Epithelial cell of prostate (primary cell): Measurements from ENCODE around the gene DKK3.

Source experiments
- DNase-seq: peaks from one replicate; pipeline ENCODE4 v3.0.0-alpha.2; 2011; ENCODE audit warnings: low read depth, low spot score
- H3K27ac ChIP-seq: fragments of 450-650 bp; 2 replicates; pipeline ENCODE4 v1.5.1; 2017; ENCODE audit warnings: mild to moderate bottlenecking

Gene DKK3

DNA sequence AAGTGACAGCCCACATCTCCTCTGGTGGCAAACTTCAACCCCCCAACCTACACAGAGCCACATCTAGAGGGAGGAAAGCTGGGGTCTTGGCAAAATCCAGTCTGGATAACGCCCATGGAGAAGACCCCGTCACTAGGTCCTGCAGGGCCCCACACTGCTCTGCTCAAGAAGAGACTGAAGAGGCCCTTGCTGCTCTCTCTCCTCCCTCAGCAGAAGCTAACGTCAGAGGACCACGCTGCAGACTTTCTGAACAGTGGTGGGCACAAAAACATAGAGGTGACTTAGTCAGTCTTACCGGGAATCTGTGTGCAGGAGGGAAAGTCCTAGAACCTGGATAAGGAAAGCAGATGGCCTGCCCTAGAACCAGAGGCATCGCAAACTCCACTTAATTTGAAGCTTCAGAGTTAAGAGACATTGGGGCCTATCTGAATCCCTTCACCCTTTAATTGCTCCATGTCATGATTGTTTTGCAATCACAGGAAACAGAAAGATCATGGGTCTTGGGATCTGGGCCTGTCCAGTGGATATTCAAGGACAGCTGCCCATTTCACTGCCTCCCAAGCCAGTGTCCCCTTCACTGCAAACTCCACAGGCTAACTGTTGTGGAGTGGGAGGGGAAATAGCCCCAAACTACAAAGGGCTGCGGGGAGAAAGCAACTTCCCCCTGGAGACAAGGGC lies 1.7 kb downstream of the DKK3 start:
- no peak overlapping the region for H3K27ac ChIP-seq
- DNase-seq = no peak

DNA sequence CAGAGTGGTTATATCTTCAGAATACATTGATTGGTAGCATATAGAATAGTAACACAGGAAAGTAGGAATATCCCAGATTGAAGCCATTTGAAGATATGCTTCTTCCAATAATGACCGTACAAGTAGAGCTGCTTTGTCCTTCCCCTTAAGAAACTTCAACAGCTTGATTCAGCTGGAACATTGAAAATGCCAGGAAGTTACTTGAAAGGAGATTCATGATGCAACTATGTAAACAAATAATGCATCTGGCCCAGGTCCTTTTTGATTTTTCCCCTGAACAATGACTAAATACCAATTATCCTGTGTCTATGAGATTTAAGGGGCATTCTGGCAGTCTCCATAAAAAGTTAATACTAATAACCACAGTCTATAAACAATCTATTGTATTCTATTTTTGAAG lies 3.0 kb downstream of the DKK3 start:
- no peak for DNase-seq

DNA sequence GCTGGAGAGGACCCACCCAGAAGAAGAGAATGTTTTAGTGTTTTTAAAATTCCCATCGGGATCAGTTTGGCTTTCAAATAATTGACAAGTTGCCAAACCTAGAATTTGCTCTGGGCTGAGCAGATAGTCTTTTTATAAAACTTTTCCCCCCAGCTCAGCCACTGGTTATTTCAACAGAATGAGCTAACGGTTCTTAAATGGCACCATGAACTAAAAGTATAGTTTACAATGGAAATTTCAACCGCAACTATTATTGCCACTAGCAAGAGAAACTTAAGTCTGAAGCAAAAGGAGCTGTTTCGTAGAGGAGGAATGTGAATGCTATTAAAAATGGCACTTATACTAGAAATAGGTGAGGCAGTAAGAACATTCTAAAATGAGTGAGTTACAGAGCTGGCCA lies 3.4 kb downstream of the DKK3 start:
- no peak for DNase-seq
- no peak overlapping the region for H3K27ac ChIP-seq

More for the DNA sequence above, 3.0 kb downstream of the DKK3 start:
- H3K27ac ChIP-seq = no peak overlapping the region

DNA sequence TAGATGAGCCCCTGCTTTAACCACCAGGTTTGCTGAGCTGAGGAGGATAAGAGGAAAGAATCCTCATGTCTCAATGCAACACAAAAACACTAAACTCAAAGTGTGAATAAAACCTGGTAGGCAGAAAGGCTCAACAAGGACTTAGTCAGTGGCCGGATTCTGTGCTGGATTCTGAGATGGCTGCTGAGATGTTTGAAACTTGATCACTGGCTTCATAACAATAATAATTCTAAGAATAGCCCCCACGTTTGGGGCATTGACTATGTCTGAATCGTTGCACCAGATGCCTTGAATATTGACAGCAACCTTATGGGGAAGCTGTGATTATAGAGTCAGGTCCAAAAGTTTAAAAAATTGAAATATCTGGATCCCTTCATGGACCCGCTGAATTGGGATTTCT lies 4.6 kb downstream of the DKK3 start:
- no peak overlapping the region for H3K27ac ChIP-seq
- DNase-seq = no peak

DNA sequence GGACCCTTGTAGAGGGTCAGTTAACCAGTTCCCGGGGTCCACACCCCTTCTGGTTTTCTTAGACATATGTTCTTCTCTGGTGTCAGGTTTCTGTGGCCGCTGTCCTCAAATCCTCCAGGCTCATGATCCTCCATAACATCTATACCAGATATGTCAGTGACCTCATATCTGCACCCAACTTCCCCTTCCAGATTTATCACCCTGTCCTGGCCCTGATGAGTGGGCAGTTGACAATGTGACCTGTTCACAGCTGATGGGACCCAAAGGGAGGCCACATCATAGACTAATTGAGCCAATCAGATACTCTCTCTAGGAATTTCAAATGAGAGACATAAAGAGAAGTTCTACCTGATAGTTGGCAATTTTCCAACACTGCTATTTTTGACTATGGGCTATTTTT lies 5.1 kb downstream of the DKK3 start:
- no peak overlapping the region for H3K27ac ChIP-seq
- DNase-seq = no peak

DNA sequence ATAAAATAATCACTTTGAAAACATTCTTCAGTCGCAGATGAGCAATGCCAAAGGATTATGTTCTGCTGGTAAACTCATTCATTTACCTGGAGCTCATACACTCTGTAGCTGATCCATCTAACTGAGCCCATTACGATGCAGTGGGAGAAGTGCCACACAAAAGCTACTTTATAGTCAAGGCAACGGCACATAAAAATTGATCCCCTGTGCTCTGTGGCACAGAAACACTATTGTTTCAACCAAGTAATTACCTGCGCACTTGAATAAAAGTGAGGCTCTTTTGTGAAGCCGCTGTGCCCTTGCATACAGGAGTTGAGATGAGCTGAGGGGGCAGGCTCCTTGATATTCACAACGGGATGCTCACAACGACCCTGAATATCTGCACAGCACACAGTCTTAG lies 7.2 kb downstream of the DKK3 start:
- no peak for DNase-seq
- no peak overlapping the region for H3K27ac ChIP-seq

DNA sequence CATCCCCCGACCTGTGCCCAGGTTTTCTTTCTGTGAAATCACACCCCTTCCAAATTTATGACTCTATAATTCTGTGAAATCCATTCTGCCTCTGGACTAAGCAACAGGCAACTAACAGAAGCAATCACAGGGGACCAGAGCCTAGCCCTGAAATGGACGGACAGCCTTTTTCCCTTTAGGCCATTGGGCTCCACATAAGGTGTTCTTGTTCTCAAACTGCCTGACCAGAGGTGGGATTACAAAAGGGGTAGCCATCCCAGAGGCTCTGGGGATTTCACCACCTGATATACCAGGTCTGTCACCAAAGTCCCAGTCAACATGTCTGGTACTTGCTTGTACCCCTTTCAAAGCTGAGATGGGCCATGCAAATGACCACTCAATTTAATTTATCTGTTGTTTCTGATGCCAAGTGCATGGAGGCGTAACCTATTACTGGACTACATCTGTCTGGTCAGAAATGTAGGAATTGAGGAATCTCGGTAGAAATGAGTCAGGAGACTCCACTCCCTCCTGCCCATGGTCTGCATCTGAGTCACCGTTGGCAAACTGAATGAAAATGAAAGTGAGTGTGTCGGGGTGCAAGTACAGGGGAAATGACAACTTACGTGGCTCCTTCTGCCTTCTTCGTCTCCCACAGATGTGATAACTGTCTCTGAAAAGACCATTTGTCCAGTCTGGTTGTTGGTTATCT lies 10.2 kb downstream of the DKK3 start:
- peak; percentile 51 for DNase-seq
- H3K27ac ChIP-seq = no peak overlapping the region

DNA sequence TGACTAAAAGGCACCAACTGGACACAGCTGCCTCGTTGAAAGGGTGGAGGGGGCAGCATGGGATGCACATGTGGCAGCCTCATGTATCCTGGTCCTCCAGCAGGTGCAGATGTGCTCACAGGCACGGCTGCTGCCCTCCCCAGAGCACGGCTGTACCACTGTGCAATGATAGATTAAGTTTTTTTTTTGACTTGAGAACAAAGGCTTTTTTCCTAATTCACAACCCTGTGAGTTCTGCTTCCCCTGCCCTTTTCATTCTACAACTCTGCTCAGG lies 11.4 kb downstream of the DKK3 start:
- DNase-seq = no peak
- no peak overlapping the region for H3K27ac ChIP-seq

DNA sequence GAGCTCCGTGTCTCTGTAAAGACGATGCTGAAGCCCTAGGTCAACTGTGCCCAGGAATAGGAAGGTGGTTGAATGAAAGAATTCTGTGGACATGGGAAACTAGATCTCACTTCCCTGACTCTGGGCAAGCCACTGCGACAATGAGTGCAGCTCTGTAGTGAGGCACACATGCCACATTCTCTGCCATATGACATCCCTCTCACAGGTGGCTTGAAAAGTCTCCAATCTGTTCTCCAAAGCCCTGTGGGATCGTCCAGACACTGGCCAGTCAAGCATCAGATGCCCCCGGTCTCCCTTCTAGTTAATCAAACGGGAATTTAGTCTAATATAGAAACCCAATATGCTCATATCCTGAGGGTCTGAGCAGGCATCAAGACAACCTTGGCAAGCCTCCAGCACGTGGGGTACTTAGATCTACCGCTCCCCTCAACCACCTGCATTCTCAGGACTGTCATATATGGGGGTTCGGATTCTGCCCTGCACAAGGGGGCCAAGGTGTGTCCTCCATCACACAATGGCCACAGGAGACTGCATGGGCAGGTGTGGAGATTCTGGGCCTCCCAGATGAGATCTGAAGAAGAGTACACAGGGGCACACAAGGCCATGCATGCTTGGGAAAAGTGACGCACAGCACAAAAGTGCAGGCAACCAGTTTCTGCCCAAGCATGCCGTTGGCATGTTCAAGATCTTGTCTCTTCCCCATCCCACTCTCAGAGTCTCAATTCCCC lies 11.9 kb downstream of the DKK3 start:
- DNase-seq = peak; percentile 41
- no peak overlapping the region for H3K27ac ChIP-seq

DNA sequence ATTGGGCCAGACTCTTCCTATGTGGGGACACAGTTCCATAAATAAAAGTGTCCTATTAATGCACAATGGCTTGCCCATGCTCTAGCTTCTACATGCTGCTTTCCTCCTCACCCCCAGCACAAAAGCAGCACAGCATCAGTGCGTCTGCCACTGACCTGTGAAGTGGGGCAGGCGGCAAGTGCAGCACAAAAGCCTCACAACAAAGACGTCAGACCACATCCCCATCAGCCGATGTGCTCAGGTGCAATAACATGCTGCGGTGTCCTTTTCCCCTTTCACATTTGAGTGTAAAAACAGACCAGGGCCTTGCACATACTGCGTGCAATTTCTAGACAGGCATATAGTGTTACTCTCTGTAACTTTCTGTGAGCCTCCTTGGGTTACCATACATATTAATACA lies 12.8 kb downstream of the DKK3 start:
- no peak overlapping the region for H3K27ac ChIP-seq
- DNase-seq = no peak

DNA sequence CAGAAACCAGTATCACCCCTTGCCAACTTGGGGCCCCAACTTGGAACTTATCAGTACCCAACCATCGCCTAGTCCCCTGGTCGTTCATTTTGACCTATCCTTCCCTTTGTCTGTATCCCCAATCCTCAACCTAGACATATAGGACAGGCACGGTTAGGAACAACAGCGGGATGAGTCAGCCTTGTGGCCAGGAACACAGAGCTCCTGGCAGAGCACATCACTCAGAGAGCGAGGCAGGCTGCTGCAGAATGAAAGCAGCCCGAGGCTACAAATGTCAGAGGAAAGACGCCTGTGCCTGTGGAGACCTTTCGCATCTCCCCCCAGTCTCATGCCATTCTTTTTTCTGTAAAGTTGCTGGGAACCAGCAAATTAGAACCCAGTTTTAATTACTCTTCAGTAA lies 14.6 kb downstream of the DKK3 start:
- no peak overlapping the region for H3K27ac ChIP-seq
- peak; percentile 63 for DNase-seq

DNA sequence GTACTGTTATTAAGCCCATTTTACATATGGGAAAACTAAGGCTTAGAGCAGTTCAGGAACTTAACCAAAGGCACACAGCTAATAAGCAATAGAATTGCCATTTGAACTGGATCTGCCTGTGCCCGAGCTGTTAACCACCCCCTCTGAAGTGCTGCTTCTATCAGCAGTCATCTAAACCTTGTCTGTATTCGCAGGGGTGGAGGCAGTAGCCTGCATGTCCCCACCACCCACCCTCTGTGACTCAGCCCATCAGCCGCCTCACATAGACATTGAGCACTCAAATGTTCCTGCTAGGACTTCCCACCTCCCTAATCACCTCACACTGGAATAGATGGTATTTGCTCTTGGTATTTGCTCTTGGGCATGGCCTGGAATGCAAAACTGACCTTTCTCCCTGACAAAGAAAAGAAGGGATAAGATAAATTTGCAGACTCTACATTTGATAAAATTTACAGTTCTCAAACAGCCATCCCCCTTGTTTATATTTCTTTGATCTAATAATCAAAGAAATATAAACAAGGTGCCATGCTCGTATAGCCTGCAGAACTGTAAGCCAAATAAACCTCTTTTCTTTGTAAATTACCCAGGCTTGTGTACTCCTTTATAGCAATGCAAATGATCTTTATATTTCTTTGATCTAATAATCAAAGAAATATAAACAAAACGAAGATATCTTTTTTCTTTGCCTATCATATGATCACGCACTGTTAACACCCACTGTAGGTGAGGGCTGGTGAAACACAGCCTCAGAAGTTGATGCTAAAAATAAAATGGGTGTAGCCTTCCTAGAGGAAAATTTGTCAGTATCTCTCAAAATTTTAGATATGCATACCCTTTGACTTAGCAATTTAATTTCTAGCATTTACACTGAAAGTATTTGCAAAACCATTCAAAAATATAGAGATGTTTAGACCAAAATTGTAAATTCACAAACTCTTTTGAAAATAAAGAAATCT lies 15.9 kb downstream of the DKK3 start:
- H3K27ac ChIP-seq = no peak overlapping the region
- DNase-seq = no peak

DNA sequence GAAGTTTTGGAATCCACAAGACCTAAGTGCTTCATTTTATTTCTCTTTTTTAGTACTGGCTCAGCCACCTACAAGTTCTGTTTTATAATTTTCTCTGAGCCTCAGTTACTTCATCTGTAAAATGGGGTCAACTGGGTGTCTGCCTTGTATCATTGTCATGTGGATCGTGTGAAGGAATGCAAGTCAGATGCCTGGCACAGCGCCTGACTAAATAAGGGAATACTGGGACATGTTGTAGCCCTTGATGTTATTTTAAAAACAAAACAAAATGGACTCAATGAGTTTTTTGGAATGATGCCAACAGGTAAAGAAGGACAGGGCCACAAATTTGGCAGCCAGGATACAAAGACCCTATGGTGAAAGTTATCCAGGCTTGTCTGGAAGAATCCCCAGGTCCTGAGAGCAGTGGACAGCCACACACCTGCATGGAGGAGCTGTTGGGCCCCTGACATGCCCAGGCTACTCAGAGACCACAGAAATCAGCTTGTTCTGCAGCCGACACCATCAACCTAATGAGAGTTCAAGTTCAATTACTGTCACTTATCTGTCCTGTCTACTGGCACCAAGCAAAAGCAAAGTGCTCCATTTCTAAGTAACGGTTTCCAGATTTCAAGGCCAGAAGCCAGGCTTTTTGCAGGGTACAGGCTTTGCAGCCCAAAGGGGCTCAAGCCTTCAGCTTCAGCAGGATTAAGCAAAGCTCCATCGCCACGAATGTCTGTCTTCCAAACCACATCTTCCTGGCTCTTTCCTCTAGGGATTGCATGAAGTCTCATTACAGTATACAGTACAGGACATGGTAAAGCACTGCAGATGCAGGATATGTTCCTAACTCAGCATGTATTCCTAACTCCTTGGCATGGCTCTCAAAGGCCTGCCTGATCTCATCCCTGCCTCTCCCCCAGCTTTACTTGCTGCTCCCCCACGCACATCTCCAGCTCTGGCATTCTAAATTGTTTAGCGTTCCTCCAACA lies 18.4 kb downstream of the DKK3 start:
- no peak for DNase-seq
- H3K27ac ChIP-seq = no peak overlapping the region

DNA sequence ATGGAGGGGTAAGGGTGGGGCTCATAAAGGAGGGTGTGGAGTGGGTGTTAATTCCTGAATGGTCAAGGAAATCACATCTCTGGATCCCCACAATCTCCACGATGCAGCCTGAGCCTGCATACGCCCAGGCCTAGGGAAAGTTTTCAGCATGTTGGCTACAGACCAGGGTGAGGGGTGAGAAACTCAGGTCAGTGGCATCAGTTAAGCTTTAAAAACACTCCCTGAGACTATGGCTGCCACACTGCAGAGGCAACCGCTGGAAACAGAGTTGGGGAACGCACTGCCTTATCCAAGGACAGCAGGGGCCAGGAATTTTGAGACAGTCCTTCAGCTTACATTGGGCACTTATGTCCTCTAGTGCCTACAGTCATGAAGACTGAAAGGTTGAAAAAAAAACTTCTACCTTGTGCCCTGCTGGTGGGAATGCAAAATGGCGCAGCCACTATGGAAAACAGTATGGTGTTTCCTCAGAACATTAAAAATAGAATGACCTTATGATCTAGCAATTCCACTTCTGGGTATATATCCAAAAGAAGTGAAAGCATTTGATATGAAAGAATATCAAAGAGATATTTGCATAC lies 19.7 kb downstream of the DKK3 start:
- no peak overlapping the region for H3K27ac ChIP-seq
- DNase-seq = no peak

DNA sequence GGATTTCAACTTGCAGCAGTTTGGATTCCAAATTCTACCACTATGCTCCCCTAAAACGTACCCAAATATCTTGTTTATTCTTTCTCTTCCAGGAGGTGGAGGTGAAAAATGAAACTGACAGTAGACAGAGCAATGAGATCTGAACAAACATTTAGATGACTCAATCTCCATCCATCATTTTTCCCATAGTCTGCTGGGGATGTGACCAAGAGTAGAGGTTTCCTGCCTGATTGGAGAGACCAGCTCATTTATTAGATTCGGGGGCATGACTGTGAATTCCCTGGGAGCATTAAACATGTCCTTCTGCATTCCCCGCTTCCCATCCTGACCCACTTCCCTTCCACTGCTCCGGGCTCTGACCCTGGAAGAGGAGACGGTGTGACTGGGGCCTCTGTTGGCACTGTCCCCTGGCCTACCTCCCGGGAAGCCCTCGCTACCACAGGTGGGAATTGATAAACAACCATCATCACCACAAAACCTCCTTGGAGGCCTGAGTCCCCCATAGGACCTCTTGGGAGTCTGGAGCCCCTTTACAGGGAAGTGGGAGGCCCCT lies 20.3 kb downstream of the DKK3 start:
- peak overlapping the region; percentile 13 for H3K27ac ChIP-seq
- DNase-seq = no peak

DNA sequence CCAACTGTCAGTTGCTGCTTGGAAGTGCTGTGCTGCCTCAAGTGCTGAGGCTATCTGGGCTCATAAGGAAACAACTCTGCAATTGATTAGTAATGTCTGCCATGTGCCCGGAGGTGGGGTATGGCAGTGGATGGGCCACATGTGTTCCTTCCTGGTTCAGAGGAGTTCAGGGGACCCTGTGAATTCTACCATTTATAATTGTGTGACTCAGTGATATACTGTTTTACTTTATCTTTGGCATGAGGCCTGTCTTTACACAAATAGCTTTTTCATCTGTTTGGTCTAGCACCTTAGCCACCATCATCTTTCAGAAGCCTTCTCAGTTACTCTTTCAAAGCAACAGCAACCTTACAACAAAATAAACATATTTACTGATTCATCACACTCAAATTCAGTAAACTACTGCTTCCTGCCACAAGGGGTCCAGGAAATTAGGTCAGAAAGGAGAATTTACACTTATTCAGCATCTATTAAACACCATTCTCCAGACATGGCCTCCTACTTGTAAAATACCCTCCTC lies 20.9 kb downstream of the DKK3 start:
- no peak for DNase-seq
- peak overlapping the region; percentile 13 for H3K27ac ChIP-seq

DNA sequence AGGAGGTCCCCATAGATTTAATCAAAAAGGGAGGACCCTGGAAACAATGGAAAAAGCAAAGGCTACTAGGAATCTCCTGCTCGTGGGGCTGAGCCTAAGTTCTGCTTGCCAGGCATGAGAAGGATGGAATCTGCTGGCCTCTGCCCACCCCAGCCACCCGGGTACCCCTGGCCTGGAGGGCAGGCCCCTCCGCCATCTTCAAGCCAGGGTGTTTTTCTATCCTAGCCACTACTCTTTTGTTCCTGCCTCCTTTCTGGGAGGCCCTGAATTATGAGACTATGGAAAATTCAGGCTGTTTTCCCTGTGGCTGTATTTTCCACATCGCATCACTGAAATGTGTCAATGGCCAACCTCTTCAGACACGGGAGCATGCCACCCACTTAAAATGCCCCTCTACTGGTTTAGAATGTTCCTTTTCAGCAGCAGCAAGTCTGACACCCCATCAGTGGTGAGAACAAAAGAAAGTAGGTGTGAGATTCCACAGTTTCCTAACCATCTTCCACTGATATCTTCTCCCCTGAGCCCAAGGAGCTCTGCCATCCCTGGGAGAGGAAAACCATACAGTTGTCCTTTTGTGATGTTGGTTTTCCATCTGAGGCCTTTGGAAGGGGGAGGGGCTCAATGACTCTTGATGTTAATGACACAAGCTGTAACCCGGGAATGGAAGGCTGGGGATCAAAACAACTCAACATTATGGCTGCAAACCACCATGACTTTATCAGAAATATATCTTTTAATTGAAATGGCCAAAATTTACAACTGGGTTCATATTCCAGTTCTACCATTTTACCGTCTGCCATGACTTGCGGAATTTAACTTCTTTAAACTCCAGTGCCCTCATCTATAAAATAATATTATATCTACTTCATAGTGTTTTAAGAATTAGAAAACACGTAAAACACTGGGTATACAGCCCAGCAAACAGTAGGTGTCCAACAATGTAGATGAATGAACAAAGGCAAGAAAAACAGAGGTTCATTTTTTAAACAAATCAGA lies 22.2 kb downstream of the DKK3 start:
- no peak overlapping the region for H3K27ac ChIP-seq
- no peak for DNase-seq
